ENCODE data around the gene RAN. TPM values are rescaled to one million over a fixed set of nuclear protein-coding genes. Genes with fewer than 3 reads are reported as not detected.

The RAN gene
- total and polyA plus RNA-seq, 7 donors = 302 to 1,341 (median 369) TPM

GRCh38 chr12:130920723-130921381 is 49.0 kb downstream of the RAN start:
- Histone ChIP-seq H3K27ac (no peak overlapping the region), H3K27me3 (ENCODE audit: insufficient read depth in 3 of 3, low read length in 2 of 3) (peaks cover 0 to 19% (median 8%) of the 10 kb centered on the region in 3 donors), H3K4me3 (no peak overlapping the region), H3K9me3 (no peaks in the 10 kb centered on the region), H3K36me3 (ENCODE audit: insufficient read depth in 1 of 2, low read depth in 1 of 2) (no peaks in the 10 kb centered on the region), H3K4me1 (no peaks in the 10 kb centered on the region)
- intact Hi-C loops (cut with DNase I) = no loop called here
- ATAC-seq (peak in 3 of 4 donors; percentile 67 to 74 (median 70)), DNase-seq (peak; percentile 79 to 88)
- 21 to 32% (median 22%) methylated on average over 8 of the region's 8 CpGs for WGBS, 3 donors
- TF ChIP-seq CTCF (IDR thresholded peaks at IDR 0.05) = no peak

GRCh38 chr12:130922511-130922953 is 50.7 kb downstream of the RAN start:
- WGBS, 3 donors = 28 to 41% (median 35%) methylated on average over 4 of the region's 4 CpGs
- ATAC-seq = peak in 1 of 4 donors; percentile 40
- no peak for TF ChIP-seq CTCF (IDR thresholded peaks at IDR 0.05)
- Histone ChIP-seq H3K4me3 (no peak overlapping the region), H3K36me3 (ENCODE audit: insufficient read depth in 1 of 2, low read depth in 1 of 2) (no peaks in the 10 kb centered on the region), H3K27me3 (ENCODE audit: insufficient read depth in 3 of 3, low read length in 2 of 3) (peaks cover 0 to 12% (median 10%) of the 10 kb centered on the region in 3 donors), H3K4me1 (no peaks in the 10 kb centered on the region), H3K9me3 (no peaks in the 10 kb centered on the region), H3K27ac (no peak overlapping the region)
- intact Hi-C loops (cut with DNase I) = no loop called here
- no peak for DNase-seq

- no peak overlapping the region for H3K27ac ChIP-seq
- 76 to 81% (median 77%) methylated on average over 23 of the region's 23 CpGs for WGBS, 3 donors
- H3K4me1 ChIP-seq = no peaks in the 10 kb centered on the region
- no peak overlapping the region for H3K4me3 ChIP-seq
- no peak for DNase-seq
- no peak for ATAC-seq
- no peaks in the 10 kb centered on the region for H3K9me3 ChIP-seq
- H3K36me3 ChIP-seq (ENCODE audit: insufficient read depth in 1 of 2, low read depth in 1 of 2) = no peaks in the 10 kb centered on the region
- TF ChIP-seq CTCF (IDR thresholded peaks at IDR 0.05) = no peak
- intact Hi-C loops (cut with DNase I) = no loop called here
- H3K27me3 ChIP-seq (ENCODE audit: insufficient read depth in 3 of 3, low read length in 2 of 3) = peaks cover 0 to 14% (median 6%) of the 10 kb centered on the region in 3 donors
Observed at GRCh38 chr12:130924966-130925665, 53.2 kb downstream of the RAN start.

GRCh38 chr12:130925666-130926015 is 53.8 kb downstream of the RAN start:
- intact Hi-C loops (cut with DNase I) = no loop called here
- no peak for TF ChIP-seq CTCF (IDR thresholded peaks at IDR 0.05)
- ATAC-seq (no peak), DNase-seq (no peak)
- H3K36me3 ChIP-seq (ENCODE audit: insufficient read depth in 1 of 2, low read depth in 1 of 2) = no peaks in the 10 kb centered on the region
- peaks cover 0 to 19% (median 6%) of the 10 kb centered on the region in 3 donors for H3K27me3 ChIP-seq (ENCODE audit: insufficient read depth in 3 of 3, low read length in 2 of 3)
- no peaks in the 10 kb centered on the region for H3K9me3 ChIP-seq
- H3K27ac ChIP-seq = no peak overlapping the region
- H3K4me1 ChIP-seq = no peaks in the 10 kb centered on the region
- no peak overlapping the region for H3K4me3 ChIP-seq
- 36 to 58% (median 43%) methylated on average over 7 of the region's 7 CpGs for WGBS, 3 donors

Other genes with a start within 250 kb of the RAN start
- gene RIMBP2, start 155.8 kb upstream of the RAN start, total RNA-seq = 1 to 10 TPM in 1 of 4 donors, under 1 TPM in 3; 0.21 to 1.2 (median 0.34) TPM
- under 1 TPM; 0.05 to 0.09 (median 0.08) TPM for gene RIMBP2, start 155.8 kb upstream of the RAN start, polyA plus RNA-seq
- 1 to 10 TPM; 5.5 to 7.2 (median 6.2) TPM for gene STX2, start 32.8 kb upstream of the RAN start, total RNA-seq
- gene STX2, start 32.8 kb upstream of the RAN start, polyA plus RNA-seq = 10 to 100 TPM in 1 of 3 donors, 1 to 10 TPM in 2; 5.4 to 11.3 (median 8.4) TPM
- 10 to 100 TPM in 2 of 4 donors, 1 to 10 TPM in 2; 2.1 to 11.6 (median 9.4) TPM for gene ADGRD1, start 81.8 kb downstream of the RAN start, total RNA-seq
- 1 to 10 TPM; 3.2 to 3.6 (median 3.3) TPM for gene ADGRD1, start 81.8 kb downstream of the RAN start, polyA plus RNA-seq